Measurements from ENCODE around the gene DGKB. TPM values are rescaled to one million over a fixed set of nuclear protein-coding genes. Genes with fewer than 3 reads are reported as not detected.
"Not testable (repeated sequence)": the region's sequence is repeated elsewhere in the genome, so short reads cannot be mapped to it uniquely, and the experiment has no call there.

Gene DGKB
- total RNA-seq, 2 donors from 2014 or later, result not detected

GRCh38 chr7:14495633-14496032, 406.9 kb downstream of the DGKB start:
- H3K4me1 Mint-ChIP-seq (ENCODE audit: low read depth in 2 of 2), result no peaks in the 10 kb centered on the region
- H3K4me3 Mint-ChIP-seq, result no peak overlapping the region
- H3K36me3 Mint-ChIP-seq, result no peaks in the 10 kb centered on the region
- H3K27ac Mint-ChIP-seq, result no peak overlapping the region
- H3K27me3 Mint-ChIP-seq, result no peaks in the 10 kb centered on the region
- H3K9me3 Mint-ChIP-seq, result peaks cover 3% of the 10 kb centered on the region
- ATAC-seq (no peak), DNase-seq (ENCODE audit: low spot score) (no peak)

DNA sequence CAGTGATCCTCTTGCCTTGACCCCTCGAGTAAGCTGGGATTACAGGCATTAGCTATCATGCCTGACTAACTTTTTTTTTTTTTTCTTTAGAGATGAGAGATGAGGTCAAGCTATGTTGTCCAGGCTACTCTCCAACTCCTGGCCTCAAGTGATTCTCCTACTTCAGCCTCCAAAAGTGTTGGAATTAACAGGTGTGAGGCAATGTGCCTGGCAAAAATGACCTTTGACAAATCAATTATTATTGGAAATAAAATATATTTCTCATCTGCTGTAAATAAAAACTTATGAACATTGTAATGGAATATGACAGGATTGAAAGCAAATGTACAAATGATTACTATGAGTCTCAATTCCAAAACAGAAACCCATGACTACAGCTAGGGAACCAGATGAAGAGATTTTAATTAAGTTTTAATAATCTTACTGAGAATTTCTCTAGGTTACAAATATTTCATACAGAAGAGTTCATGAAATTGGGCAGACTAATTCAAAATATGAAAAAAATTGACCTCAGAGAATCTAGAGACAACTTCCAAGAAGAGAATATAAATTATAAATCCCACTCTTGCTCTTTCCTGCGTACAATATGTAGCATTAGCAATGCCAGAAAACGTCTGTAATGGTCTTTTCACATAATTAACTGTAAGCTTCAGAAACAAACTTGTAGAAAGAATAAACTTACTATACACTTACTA, 414.7 kb downstream of the DGKB start:
- H3K27ac Mint-ChIP-seq, result no peak overlapping the region
- peaks cover 9% of the 10 kb centered on the region for H3K9me3 Mint-ChIP-seq
- DNase-seq (ENCODE audit: low spot score) (no peak), ATAC-seq (no peak)
- H3K27me3 Mint-ChIP-seq, result no peaks in the 10 kb centered on the region
- no peak overlapping the region for H3K4me3 Mint-ChIP-seq
- H3K4me1 Mint-ChIP-seq (ENCODE audit: low read depth in 2 of 2), result no peaks in the 10 kb centered on the region
- no peaks in the 10 kb centered on the region for H3K36me3 Mint-ChIP-seq

- H3K4me3 Mint-ChIP-seq, result no peak overlapping the region
- H3K27ac Mint-ChIP-seq, result no peak overlapping the region
- no peaks in the 10 kb centered on the region for H3K36me3 Mint-ChIP-seq
- no peak for DNase-seq (ENCODE audit: low spot score)
- H3K27me3 Mint-ChIP-seq, result no peaks in the 10 kb centered on the region
- no peak for ATAC-seq
- peaks cover 5% of the 10 kb centered on the region for H3K9me3 Mint-ChIP-seq
- H3K4me1 Mint-ChIP-seq (ENCODE audit: low read depth in 2 of 2), result no peaks in the 10 kb centered on the region
Measured at GRCh38 chr7:14483663-14484062, 418.9 kb downstream of the DGKB start.

- Mint-ChIP-seq H3K4me1 (ENCODE audit: low read depth in 2 of 2) (no peaks in the 10 kb centered on the region), H3K9me3 (no peaks in the 10 kb centered on the region), H3K36me3 (no peaks in the 10 kb centered on the region), H3K27ac (no peak overlapping the region), H3K4me3 (no peak overlapping the region), H3K27me3 (no peaks in the 10 kb centered on the region)
- ATAC-seq (no peak), DNase-seq (ENCODE audit: low spot score) (no peak)
Measured at GRCh38 chr7:14480281-14480680, 422.3 kb downstream of the DGKB start.

GRCh38 chr7:14478834-14479510, 423.6 kb downstream of the DGKB start:
- H3K27me3 Mint-ChIP-seq, result no peaks in the 10 kb centered on the region
- H3K27ac Mint-ChIP-seq, result no peak overlapping the region
- no peak overlapping the region for H3K4me3 Mint-ChIP-seq
- DNase-seq (ENCODE audit: low spot score) (no peak), ATAC-seq (no peak)
- H3K4me1 Mint-ChIP-seq (ENCODE audit: low read depth in 2 of 2), result no peaks in the 10 kb centered on the region
- H3K36me3 Mint-ChIP-seq, result no peaks in the 10 kb centered on the region
- peaks cover 4% of the 10 kb centered on the region for H3K9me3 Mint-ChIP-seq

- not testable (repeated sequence) for H3K27me3 Mint-ChIP-seq; ATAC-seq; H3K36me3 Mint-ChIP-seq; H3K4me1 Mint-ChIP-seq (ENCODE audit: low read depth in 2 of 2); H3K9me3 Mint-ChIP-seq; H3K4me3 Mint-ChIP-seq; DNase-seq (ENCODE audit: low spot score); H3K27ac Mint-ChIP-seq
Measured at GRCh38 chr7:14461716-14462115, 440.8 kb downstream of the DGKB start.

DNA sequence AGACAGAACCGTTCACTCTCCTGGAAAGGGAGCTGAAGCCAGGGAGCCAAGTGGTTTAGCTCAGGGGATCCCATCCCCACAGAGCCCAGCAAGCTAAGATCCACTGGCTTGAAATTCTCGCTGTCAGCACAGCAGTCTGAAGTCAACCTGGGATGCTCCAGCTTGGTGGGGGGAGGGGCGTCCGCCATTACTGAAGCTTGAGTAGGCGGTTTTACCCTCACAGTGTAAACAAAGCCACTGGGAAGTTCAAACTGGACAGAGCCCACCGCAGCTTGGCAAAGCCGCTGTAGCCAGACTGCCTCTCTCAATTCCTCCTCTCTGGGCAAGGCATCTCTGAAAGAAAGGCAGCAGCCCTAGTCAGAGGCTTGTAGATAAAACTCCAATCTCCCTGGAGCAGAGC, 443.7 kb downstream of the DGKB start:
- H3K36me3 Mint-ChIP-seq, H3K4me3 Mint-ChIP-seq: not testable (repeated sequence)

DNA sequence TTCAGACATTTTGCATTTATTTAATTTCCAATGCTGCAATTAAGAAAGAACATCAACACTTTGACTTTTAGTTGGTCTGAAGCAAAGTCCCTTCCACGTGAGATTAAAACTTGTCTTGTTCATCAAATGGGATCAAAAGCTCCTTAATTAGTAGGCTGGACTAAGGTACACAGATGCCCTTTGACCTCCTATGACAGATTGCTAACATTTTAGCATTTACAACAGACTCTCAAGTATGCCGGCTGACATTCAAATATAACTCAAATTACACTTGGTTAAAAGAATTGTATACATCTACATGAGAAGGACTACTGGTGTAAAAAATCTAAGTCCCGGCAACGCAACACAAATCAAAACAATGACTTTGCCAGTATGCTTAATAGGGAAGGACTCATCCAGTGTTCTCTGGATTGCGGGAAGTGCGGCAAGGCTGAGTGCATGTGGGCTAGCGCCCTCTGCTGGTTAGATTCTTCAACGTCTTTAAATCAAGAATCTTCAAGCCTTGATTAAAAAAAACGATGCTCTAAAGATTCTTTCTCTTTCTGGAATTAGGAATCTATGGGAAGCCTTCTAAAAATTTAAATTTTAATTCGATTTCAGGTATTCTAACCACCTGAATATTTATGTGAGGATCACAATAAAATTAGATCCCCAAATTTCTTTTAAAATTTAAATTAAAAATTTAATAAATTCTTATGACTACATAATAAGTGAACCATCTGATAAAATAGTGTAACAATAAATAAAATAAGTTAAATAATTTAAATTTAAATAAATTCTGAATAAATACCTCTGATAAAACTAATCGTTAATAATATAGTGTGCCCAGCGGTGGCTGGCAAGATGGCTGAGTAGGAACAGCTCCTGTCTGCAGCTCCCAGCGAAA, 444.7 kb downstream of the DGKB start:
- H3K27ac Mint-ChIP-seq, result no peak overlapping the region
- H3K27me3 Mint-ChIP-seq, result no peaks in the 10 kb centered on the region
- H3K4me1 Mint-ChIP-seq (ENCODE audit: low read depth in 2 of 2), result no peaks in the 10 kb centered on the region
- H3K36me3 Mint-ChIP-seq, result no peaks in the 10 kb centered on the region
- DNase-seq (ENCODE audit: low spot score), result peak; percentile 59
- H3K9me3 Mint-ChIP-seq, result no peaks in the 10 kb centered on the region
- H3K4me3 Mint-ChIP-seq, result no peak overlapping the region
- no peak for ATAC-seq

More for the DNA sequence above, 443.7 kb downstream of the DGKB start:
- not testable (repeated sequence) for DNase-seq (ENCODE audit: low spot score); H3K27ac Mint-ChIP-seq; H3K4me1 Mint-ChIP-seq (ENCODE audit: low read depth in 2 of 2); ATAC-seq; H3K27me3 Mint-ChIP-seq; H3K9me3 Mint-ChIP-seq

- H3K27me3 Mint-ChIP-seq, result no peaks in the 10 kb centered on the region
- ATAC-seq (no peak), DNase-seq (ENCODE audit: low spot score) (no peak)
- no peaks in the 10 kb centered on the region for H3K36me3 Mint-ChIP-seq
- peaks cover 9% of the 10 kb centered on the region for H3K9me3 Mint-ChIP-seq
- H3K27ac Mint-ChIP-seq, result no peak overlapping the region
- H3K4me3 Mint-ChIP-seq, result no peak overlapping the region
- H3K4me1 Mint-ChIP-seq (ENCODE audit: low read depth in 2 of 2), result no peaks in the 10 kb centered on the region
Measured at GRCh38 chr7:14449291-14449690, 453.3 kb downstream of the DGKB start.

GRCh38 chr7:14446829-14447228, 455.7 kb downstream of the DGKB start:
- no peaks in the 10 kb centered on the region for H3K27me3 Mint-ChIP-seq
- H3K36me3 Mint-ChIP-seq, result no peaks in the 10 kb centered on the region
- H3K9me3 Mint-ChIP-seq, result peaks cover 9% of the 10 kb centered on the region
- H3K4me1 Mint-ChIP-seq (ENCODE audit: low read depth in 2 of 2), result no peaks in the 10 kb centered on the region
- ATAC-seq, result no peak
- DNase-seq (ENCODE audit: low spot score), result no peak
- no peak overlapping the region for H3K4me3 Mint-ChIP-seq
- H3K27ac Mint-ChIP-seq, result no peak overlapping the region

DNA sequence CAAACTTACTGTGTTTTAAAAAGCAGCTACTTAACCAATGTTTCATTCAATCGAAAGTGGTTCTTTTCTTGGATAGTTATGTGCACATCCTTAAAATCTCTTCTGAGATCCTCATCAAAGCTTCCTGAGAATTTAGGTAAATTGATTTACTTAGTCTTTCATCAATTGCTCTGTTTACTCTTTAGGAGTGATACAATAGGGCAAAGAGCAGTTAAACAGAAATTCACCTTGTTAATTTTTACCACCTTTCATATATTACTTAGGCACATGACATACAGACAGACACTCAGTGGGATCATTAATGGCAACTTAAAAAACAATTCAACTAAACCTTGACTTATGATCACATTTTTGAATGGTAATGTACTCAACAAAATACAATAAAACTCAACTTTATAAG, 456.3 kb downstream of the DGKB start:
- H3K27me3 Mint-ChIP-seq, result no peaks in the 10 kb centered on the region
- no peak overlapping the region for H3K27ac Mint-ChIP-seq
- H3K36me3 Mint-ChIP-seq, result no peaks in the 10 kb centered on the region
- H3K4me1 Mint-ChIP-seq (ENCODE audit: low read depth in 2 of 2), result no peaks in the 10 kb centered on the region
- no peak overlapping the region for H3K4me3 Mint-ChIP-seq
- DNase-seq (ENCODE audit: low spot score) (no peak), ATAC-seq (no peak)
- peaks cover 9% of the 10 kb centered on the region for H3K9me3 Mint-ChIP-seq

GRCh38 chr7:14438366-14438765, 464.2 kb downstream of the DGKB start:
- no peaks in the 10 kb centered on the region for H3K36me3 Mint-ChIP-seq
- no peak for ATAC-seq
- no peaks in the 10 kb centered on the region for H3K27me3 Mint-ChIP-seq
- peaks cover 11% of the 10 kb centered on the region for H3K9me3 Mint-ChIP-seq
- no peak overlapping the region for H3K4me3 Mint-ChIP-seq
- no peak for DNase-seq (ENCODE audit: low spot score)
- no peak overlapping the region for H3K27ac Mint-ChIP-seq
- H3K4me1 Mint-ChIP-seq (ENCODE audit: low read depth in 2 of 2), result no peaks in the 10 kb centered on the region

DNA sequence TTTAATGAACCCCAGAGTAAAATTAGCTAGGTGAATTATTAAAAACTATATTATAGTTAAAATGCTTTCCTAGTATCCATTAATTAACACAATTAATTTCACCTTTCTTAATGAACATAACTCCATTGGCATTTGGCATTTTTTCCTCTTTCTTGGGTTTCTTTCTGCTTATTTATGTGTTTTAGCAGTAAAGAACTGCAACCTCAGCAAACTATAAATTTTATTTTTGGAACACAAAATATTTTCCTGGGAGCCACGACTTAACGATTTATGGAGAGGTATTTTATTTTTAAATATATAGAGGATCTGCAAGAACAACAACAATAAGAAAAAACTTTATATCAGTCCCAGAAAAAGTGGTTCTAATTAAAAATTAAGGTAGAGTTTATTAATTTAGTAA, 465.7 kb downstream of the DGKB start:
- Mint-ChIP-seq H3K27ac (no peak overlapping the region), H3K27me3 (no peaks in the 10 kb centered on the region), H3K9me3 (peaks cover 11% of the 10 kb centered on the region), H3K4me3 (no peak overlapping the region), H3K4me1 (ENCODE audit: low read depth in 2 of 2) (no peaks in the 10 kb centered on the region), H3K36me3 (peaks cover 5% of the 10 kb centered on the region)
- ATAC-seq, result no peak
- no peak for DNase-seq (ENCODE audit: low spot score)

- peaks cover 15% of the 10 kb centered on the region for H3K9me3 Mint-ChIP-seq
- H3K27ac Mint-ChIP-seq, result no peak overlapping the region
- no peak overlapping the region for H3K4me3 Mint-ChIP-seq
- no peak for ATAC-seq
- H3K36me3 Mint-ChIP-seq, result peaks cover 9% of the 10 kb centered on the region
- H3K27me3 Mint-ChIP-seq, result no peaks in the 10 kb centered on the region
- no peak for DNase-seq (ENCODE audit: low spot score)
- no peaks in the 10 kb centered on the region for H3K4me1 Mint-ChIP-seq (ENCODE audit: low read depth in 2 of 2)
Measured at GRCh38 chr7:14432924-14433323, 469.6 kb downstream of the DGKB start.
